HEK293 (cell line): ENCODE results near the gene TRAM2.

Experiments
- CTCF ChIA-PET: fragments of 350-600 bp; formaldehyde crosslinking; extraction: SDS; loops from one replicate; lab custom pipeline; 2021; ENCODE audit warnings: antibody characterized with exemption; lab: Yijun Ruan, JAX
- POLR2A ChIA-PET: fragments of 300-600 bp; formaldehyde crosslinking; extraction: SDS; loops from one replicate; lab custom pipeline; 2020; ENCODE audit warnings: antibody characterized with exemption, inconsistent platforms; lab: Yijun Ruan, JAX
- H3K27ac ChIP-seq: fragments of 200-500 bp; sonication (Bioruptor generic); 2 replicates; pipeline ENCODE4 v1.5.1; 2014; ENCODE audit warnings: low read depth, low read length, control low read depth, inconsistent platforms; ENCODE audit errors: extremely low read depth
- H3K36me3 ChIP-seq, 2 experiments: fragments of 200-500 bp in 1 of 2; sonication (Bioruptor generic) in 1 of 2; 1 replicate in 1 of 2; 2 replicates in 1 of 2; pipeline ENCODE4 v1.5.1; 2014 to 2017; ENCODE audit warnings: inconsistent platforms in 2 of 2, low read length in 2 of 2; ENCODE audit not compliant: control insufficient read depth in 2 of 2, insufficient read depth in 1 of 2
- H3K4me1 ChIP-seq: fragments of 200-500 bp; sonication (Bioruptor generic); 2 replicates; pipeline ENCODE4 v1.5.1; 2014; ENCODE audit warnings: mild to moderate bottlenecking, low read length, inconsistent platforms; ENCODE audit not compliant: control insufficient read depth, insufficient read depth
- H3K4me3 ChIP-seq: 2 replicates; pipeline ENCODE4 v1.5.1; 2011; ENCODE audit warnings: low read depth, mild to moderate bottlenecking, control low read depth, low read length, moderate library complexity
- H3K9me3 ChIP-seq: fragments of 200-500 bp; sonication (Bioruptor generic); 2 replicates; pipeline ENCODE4 v1.5.1; 2014; ENCODE audit warnings: low read depth, low read length, inconsistent platforms; ENCODE audit not compliant: control insufficient read depth, insufficient read depth
- GFI1B ChIP-seq: fragments of 450-650 bp; formaldehyde crosslinking; IDR thresholded peaks from 2 replicates; pipeline ENCODE4 v1.5.1; 2016; ENCODE audit warnings: missing biosample characterization, missing genetic modification characterization
- IKZF3 ChIP-seq: fragments of 450-650 bp; IDR thresholded peaks from 2 replicates; pipeline ENCODE4 v1.5.0; 2018; ENCODE audit warnings: missing biosample characterization, mild to moderate bottlenecking, missing genetic modification characterization, moderate library complexity
- REPIN1 ChIP-seq: fragments of 450-650 bp; formaldehyde crosslinking; IDR thresholded peaks from 2 replicates; pipeline ENCODE4 v1.5.1; 2017; ENCODE audit warnings: missing biosample characterization, missing genetic modification characterization, low read depth
- ZFHX2 ChIP-seq: fragments of 450-650 bp; formaldehyde crosslinking; conservative IDR thresholded peaks from 2 replicates; pipeline ENCODE4 v1.5.1; 2016; ENCODE audit warnings: missing biosample characterization, missing genetic modification characterization
- ZNF121 ChIP-seq: fragments of 450-650 bp; formaldehyde crosslinking; IDR thresholded peaks from 2 replicates; pipeline ENCODE4 v1.5.1; 2016; ENCODE audit warnings: missing biosample characterization, missing genetic modification characterization
- ZNF175 ChIP-seq: fragments of 450-650 bp; formaldehyde crosslinking; IDR thresholded peaks from 2 replicates; pipeline ENCODE4 v1.5.1; 2016; ENCODE audit warnings: missing biosample characterization, missing genetic modification characterization
- ZNF19 ChIP-seq: fragments of 450-650 bp; formaldehyde crosslinking; IDR thresholded peaks from 2 replicates; pipeline ENCODE4; 2016; ENCODE audit warnings: missing biosample characterization, missing genetic modification characterization, low read depth
- ZNF221 ChIP-seq: fragments of 450-650 bp; formaldehyde crosslinking; IDR thresholded peaks from 2 replicates; pipeline ENCODE4 v1.5.1; 2017; ENCODE audit warnings: missing biosample characterization, missing genetic modification characterization, borderline replicate concordance
- ZNF426 ChIP-seq: fragments of 450-650 bp; formaldehyde crosslinking; IDR thresholded peaks from 2 replicates; pipeline ENCODE4 v1.5.1; 2017; ENCODE audit warnings: missing biosample characterization, missing genetic modification characterization, mild to moderate bottlenecking, inconsistent platforms, moderate library complexity
- ZNF571 ChIP-seq: fragments of 450-650 bp; formaldehyde crosslinking; IDR thresholded peaks from 2 replicates; pipeline ENCODE4 v1.5.0; 2017; ENCODE audit warnings: missing biosample characterization, missing genetic modification characterization
- ZNF658 ChIP-seq: fragments of 450-650 bp; formaldehyde crosslinking; IDR thresholded peaks from 2 replicates; pipeline ENCODE4; 2016; ENCODE audit warnings: missing biosample characterization, missing genetic modification characterization
- ZNF747 ChIP-seq: fragments of 450-650 bp; formaldehyde crosslinking; IDR thresholded peaks from 2 replicates; pipeline ENCODE4 v1.5.1; 2016; ENCODE audit warnings: missing biosample characterization, missing genetic modification characterization
- ZNF830 ChIP-seq: fragments of 450-650 bp; IDR thresholded peaks from 2 replicates; pipeline ENCODE4 v1.5.0; 2018; ENCODE audit warnings: missing biosample characterization, missing genetic modification characterization, low read depth, mild to moderate bottlenecking, moderate library complexity
- TF ChIP-seq, protein P1 (sequence below): fragments of 450-650 bp; formaldehyde crosslinking; IDR thresholded peaks from 2 replicates; pipeline ENCODE4 v1.5.1; 2016; ENCODE audit warnings: missing biosample characterization, missing genetic modification characterization
- TF ChIP-seq, protein P2 (sequence below): fragments of 450-650 bp; formaldehyde crosslinking; IDR thresholded peaks from 2 replicates; pipeline ENCODE4 v1.5.1; 2016; ENCODE audit warnings: missing biosample characterization, missing genetic modification characterization
- TF ChIP-seq, protein P3 (sequence below): fragments of 450-650 bp; formaldehyde crosslinking; IDR thresholded peaks from 2 replicates; pipeline ENCODE4 v1.5.1; 2016; ENCODE audit warnings: missing biosample characterization, missing genetic modification characterization
- TF ChIP-seq, protein P4 (sequence below): IDR thresholded peaks from 2 replicates; pipeline ENCODE4 v1.6.1; 2011; ENCODE audit warnings: mild to moderate bottlenecking, low read depth, low read length, borderline replicate concordance

The TRAM2 gene

DNA sequence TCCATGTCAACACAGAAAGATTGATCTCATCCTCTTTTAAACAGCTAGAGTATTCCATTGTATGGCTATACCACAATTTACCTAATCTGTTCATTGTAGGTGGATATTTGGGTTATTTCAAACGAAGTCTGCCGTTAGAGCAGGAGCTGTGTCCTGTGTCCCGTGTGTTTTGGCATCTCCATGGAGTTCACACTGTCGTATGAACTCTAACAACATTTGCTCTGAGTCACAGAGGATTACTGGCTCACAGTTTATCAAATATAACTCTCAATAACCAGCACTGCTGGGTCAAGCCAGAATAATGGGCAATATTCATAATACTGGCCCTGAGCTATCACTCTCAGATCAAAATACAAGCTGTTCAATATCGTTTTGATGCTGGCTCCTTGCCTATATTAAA, 16.4 kb downstream of the TRAM2 start:
- H3K4me3 ChIP-seq: no peak overlapping the region
- H3K36me3 ChIP-seq: no peaks in the 10 kb centered on the region
- POLR2A ChIA-PET: no interaction called here
- CTCF ChIA-PET: interaction anchor here (0.6 to 0.7 kb wide), 3 partner anchors 9 to 621 kb away, joined by 3 to 7 read pairs (median 4); no protein-coding TSS in a partner anchor
- H3K27ac ChIP-seq: no peak overlapping the region
- no peaks in the 10 kb centered on the region for H3K4me1 ChIP-seq
- no peaks in the 10 kb centered on the region for H3K9me3 ChIP-seq
- TF ChIP-seq REPIN1 (tag by site-specific recombination): no peak
- TF ChIP-seq, protein P1, sequence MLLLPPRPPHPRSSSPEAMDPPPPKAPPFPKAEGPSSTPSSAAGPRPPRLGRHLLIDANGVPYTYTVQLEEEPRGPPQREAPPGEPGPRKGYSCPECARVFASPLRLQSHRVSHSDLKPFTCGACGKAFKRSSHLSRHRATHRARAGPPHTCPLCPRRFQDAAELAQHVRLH (tag by site-specific recombination): no peak
- no peak for TF ChIP-seq ZNF19 (tag by site-specific recombination)
- TF ChIP-seq ZNF571 (tag by site-specific recombination): no peak
- TF ChIP-seq ZNF747 (tag by site-specific recombination): no peak
- TF ChIP-seq ZNF658 (tag by site-specific recombination): no peak
- TF ChIP-seq, protein P2, sequence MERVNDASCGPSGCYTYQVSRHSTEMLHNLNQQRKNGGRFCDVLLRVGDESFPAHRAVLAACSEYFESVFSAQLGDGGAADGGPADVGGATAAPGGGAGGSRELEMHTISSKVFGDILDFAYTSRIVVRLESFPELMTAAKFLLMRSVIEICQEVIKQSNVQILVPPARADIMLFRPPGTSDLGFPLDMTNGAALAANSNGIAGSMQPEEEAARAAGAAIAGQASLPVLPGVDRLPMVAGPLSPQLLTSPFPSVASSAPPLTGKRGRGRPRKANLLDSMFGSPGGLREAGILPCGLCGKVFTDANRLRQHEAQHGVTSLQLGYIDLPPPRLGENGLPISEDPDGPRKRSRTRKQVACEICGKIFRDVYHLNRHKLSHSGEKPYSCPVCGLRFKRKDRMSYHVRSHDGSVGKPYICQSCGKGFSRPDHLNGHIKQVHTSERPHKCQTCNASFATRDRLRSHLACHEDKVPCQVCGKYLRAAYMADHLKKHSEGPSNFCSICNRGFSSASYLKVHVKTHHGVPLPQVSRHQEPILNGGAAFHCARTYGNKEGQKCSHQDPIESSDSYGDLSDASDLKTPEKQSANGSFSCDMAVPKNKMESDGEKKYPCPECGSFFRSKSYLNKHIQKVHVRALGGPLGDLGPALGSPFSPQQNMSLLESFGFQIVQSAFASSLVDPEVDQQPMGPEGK (tag by site-specific recombination): no peak
- TF ChIP-seq ZNF426 (tag by site-specific recombination): no peak
- TF ChIP-seq ZNF121 (tag by site-specific recombination): no peak
- no peak for TF ChIP-seq ZNF221 (tag by site-specific recombination)
- no peak for TF ChIP-seq ZNF830
- TF ChIP-seq, protein P3, sequence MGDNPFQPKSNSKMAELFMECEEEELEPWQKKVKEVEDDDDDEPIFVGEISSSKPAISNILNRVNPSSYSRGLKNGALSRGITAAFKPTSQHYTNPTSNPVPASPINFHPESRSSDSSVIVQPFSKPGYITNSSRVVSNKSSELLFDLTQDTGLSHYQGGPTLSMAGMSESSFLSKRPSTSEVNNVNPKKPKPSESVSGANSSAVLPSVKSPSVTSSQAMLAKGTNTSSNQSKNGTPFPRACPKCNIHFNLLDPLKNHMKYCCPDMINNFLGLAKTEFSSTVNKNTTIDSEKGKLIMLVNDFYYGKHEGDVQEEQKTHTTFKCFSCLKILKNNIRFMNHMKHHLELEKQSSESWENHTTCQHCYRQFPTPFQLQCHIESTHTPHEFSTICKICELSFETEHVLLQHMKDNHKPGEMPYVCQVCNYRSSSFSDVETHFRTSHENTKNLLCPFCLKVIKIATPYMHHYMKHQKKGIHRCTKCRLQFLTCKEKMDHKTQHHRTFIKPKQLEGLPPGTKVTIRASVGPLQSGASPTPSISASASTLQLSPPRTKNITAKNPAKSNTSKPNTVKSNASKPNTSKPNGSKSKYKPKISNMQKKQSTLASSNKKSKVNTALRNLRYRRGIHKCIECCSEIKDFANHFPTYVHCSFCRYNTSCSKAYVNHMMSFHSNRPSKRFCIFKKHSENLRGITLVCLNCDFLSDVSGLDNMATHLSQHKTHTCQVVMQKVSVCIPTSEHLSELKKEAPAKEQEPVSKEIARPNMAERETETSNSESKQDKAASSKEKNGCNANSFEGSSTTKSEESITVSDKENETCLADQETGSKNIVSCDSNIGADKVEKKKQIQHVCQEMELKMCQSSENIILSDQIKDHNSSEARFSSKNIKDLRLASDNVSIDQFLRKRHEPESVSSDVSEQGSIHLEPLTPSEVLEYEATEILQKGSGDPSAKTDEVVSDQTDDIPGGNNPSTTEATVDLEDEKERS (tag by site-specific recombination): no peak
- no peak for TF ChIP-seq ZNF175 (tag by site-specific recombination)
- TF ChIP-seq IKZF3 (tag by site-specific recombination): no peak
- TF ChIP-seq GFI1B: no peak
- TF ChIP-seq, all 188 proteins: peak for 0

GRCh38 chr6:52558266-52559000, 18.4 kb downstream of the TRAM2 start:
- Histone ChIP-seq H3K36me3 (no peaks in the 10 kb centered on the region), H3K27ac (no peak overlapping the region), H3K9me3 (no peaks in the 10 kb centered on the region), H3K4me3 (no peak overlapping the region), H3K4me1 (no peaks in the 10 kb centered on the region)
- ChIA-PET POLR2A (no interaction called here), CTCF (interaction anchor here (0.7 to 1.4 kb wide), 2 partner anchors 21 to 143 kb away, joined by 3 to 5 read pairs; no protein-coding TSS in a partner anchor)
- TF ChIP-seq ZFHX2 (tag by site-specific recombination): peak; percentile 33; the same call in 1 of the 2 replicates
- TF ChIP-seq, protein P4, sequence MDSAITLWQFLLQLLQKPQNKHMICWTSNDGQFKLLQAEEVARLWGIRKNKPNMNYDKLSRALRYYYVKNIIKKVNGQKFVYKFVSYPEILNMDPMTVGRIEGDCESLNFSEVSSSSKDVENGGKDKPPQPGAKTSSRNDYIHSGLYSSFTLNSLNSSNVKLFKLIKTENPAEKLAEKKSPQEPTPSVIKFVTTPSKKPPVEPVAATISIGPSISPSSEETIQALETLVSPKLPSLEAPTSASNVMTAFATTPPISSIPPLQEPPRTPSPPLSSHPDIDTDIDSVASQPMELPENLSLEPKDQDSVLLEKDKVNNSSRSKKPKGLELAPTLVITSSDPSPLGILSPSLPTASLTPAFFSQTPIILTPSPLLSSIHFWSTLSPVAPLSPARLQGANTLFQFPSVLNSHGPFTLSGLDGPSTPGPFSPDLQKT: no peak
